HCT116 (cell line): ENCODE measurements around the gene PLEKHM3. TPM values are rescaled to one million over a fixed set of nuclear protein-coding genes. Genes with fewer than 3 reads are reported as not detected.
"Not testable (repeated sequence)": the region's sequence is repeated elsewhere in the genome, so short reads cannot be mapped to it uniquely, and the experiment has no call there.

Experiments
- ATAC-seq: fragments of 200-7000 bp; cut with Tn5 transposase; 2 replicates; pipeline ENCODE4 v1.9.1; 2020; ENCODE audit warnings: mild to moderate bottlenecking, moderate library complexity
- BruUV-seq: library from RNA; stranded (reverse); fragments of 400-500 nt; replicated peaks from 2 replicates; lab custom pipeline; 2021; lab: Mats Ljungman, UMichigan
- CTCF ChIA-PET: fragments of 300-600 bp; sonication (Branson Sonifier 250); formaldehyde crosslinking; loops from one replicate; lab custom pipeline; 2021; ENCODE audit warnings: antibody characterized with exemption; lab: Charles Lee
- POLR2A ChIA-PET: fragments of 300-600, 350-600 bp; sonication (Branson Sonifier 250); formaldehyde crosslinking; loops from one replicate; lab custom pipeline; 2021; ENCODE audit warnings: antibody characterized with exemption; lab: Charles Lee
- RAD21 ChIA-PET, 2 experiments: fragments of 300-600 bp; sonication (Branson Sonifier 250); formaldehyde crosslinking; loops; one replicate each; lab custom pipeline; 2023; ENCODE audit warnings: low total read pairs in 2 of 2; ENCODE audit not compliant: uncharacterized antibody in 2 of 2, unreplicated experiment in 2 of 2, low non-redundant PET in 1 of 2; lab: Charles Lee
- DNase-seq: peaks from one replicate; pipeline ENCODE4 v3.0.0-alpha.2; 2010; ENCODE audit warnings: low read depth, low spot score
- H2AFZ ChIP-seq: fragments of 200-600 bp; shearing (Covaris generic), sonication (generic); 2 replicates; pipeline ENCODE4 v1.6.1; 2017; ENCODE audit warnings: low read depth, mixed run types, mixed read lengths, antibody characterized with exemption, low read length; ENCODE audit not compliant: poor library complexity, severe bottlenecking
- H3K27ac ChIP-seq: 2 replicates; pipeline ENCODE4 v1.5.1; 2012; ENCODE audit warnings: low read depth, low read length
- H3K27me3 ChIP-seq: fragments of 200-600 bp; sonication (generic); 2 replicates; pipeline ENCODE4 v1.6.1; 2016; ENCODE audit warnings: mixed run types, low read length, mixed read lengths; ENCODE audit not compliant: insufficient read depth
- H3K36me3 ChIP-seq, 2 experiments: fragments of 200-500 bp in 1 of 2; fragments of 200-600 bp in 1 of 2; sonication (Bioruptor generic) in 1 of 2; sonication (generic) in 1 of 2; 2 replicates each; pipeline versions ENCODE4 v1.5.1 to v1.6.1; 2014 to 2016; ENCODE audit warnings: low read length in 2 of 2, inconsistent platforms in 1 of 2, mixed read lengths in 1 of 2, mixed run types in 1 of 2; ENCODE audit not compliant: insufficient read depth in 2 of 2, control insufficient read depth in 1 of 2
- H3K4me1 ChIP-seq, 2 experiments: fragments of 200-600 bp in 1 of 2; sonication (generic) in 1 of 2; 2 replicates each; pipeline versions ENCODE4 v1.5.1 to v1.6.1; 2012 to 2017; ENCODE audit warnings: low read length in 2 of 2, inconsistent platforms in 1 of 2, mild to moderate bottlenecking in 1 of 2, mixed read lengths in 1 of 2, mixed run types in 1 of 2, moderate library complexity in 1 of 2; ENCODE audit not compliant: insufficient read depth in 2 of 2, control insufficient read depth in 1 of 2
- H3K4me2 ChIP-seq: fragments of 200-600 bp; sonication (generic); 2 replicates; pipeline ENCODE4 v1.6.1; 2017; ENCODE audit warnings: mixed run types, low read length, mixed read lengths
- H3K4me3 ChIP-seq, 2 experiments: fragments of 200-600 bp in 1 of 2; sonication (generic) in 1 of 2; replicated peaks in 1 of 2; 2 replicates each; pipeline ENCODE4 v1.5.1; 2011 to 2016; ENCODE audit warnings: low read length in 2 of 2, control low read depth in 1 of 2, low read depth in 1 of 2, mild to moderate bottlenecking in 1 of 2, mixed read lengths in 1 of 2, mixed run types in 1 of 2
- H3K79me2 ChIP-seq: fragments of 200-600 bp; sonication (generic); 2 replicates; pipeline ENCODE4 v1.6.1; 2017; ENCODE audit warnings: mild to moderate bottlenecking, mixed run types, low read length, moderate library complexity, mixed read lengths; ENCODE audit not compliant: insufficient read depth
- H3K9ac ChIP-seq: fragments of 200-600 bp; sonication (generic); 2 replicates; pipeline ENCODE4 v1.6.1; 2016; ENCODE audit warnings: low read length, mixed read lengths
- H3K9me2 ChIP-seq: fragments of 200-600 bp; sonication (generic), shearing (Covaris generic); 2 replicates; pipeline ENCODE4 v1.6.1; 2017; ENCODE audit warnings: mixed run types, mild to moderate bottlenecking, moderate library complexity; ENCODE audit not compliant: insufficient read depth
- H3K9me3 ChIP-seq, 2 experiments: fragments of 200-500 bp in 1 of 2; fragments of 200-600 bp in 1 of 2; sonication (Bioruptor generic) in 1 of 2; sonication (generic) in 1 of 2; 2 replicates each; pipeline ENCODE4 v1.6.1; 2014 to 2017; ENCODE audit warnings: low read length in 2 of 2, mixed read lengths in 2 of 2, inconsistent platforms in 1 of 2, low read depth in 1 of 2, mild to moderate bottlenecking in 1 of 2, mixed run types in 1 of 2, moderate library complexity in 1 of 2; ENCODE audit not compliant: control insufficient read depth in 1 of 2, insufficient read depth in 1 of 2
- H4K20me1 ChIP-seq: fragments of 200-600 bp; sonication (generic), shearing (Covaris generic); 2 replicates; pipeline ENCODE4 v1.6.1; 2017; ENCODE audit warnings: mixed run types, mild to moderate bottlenecking, moderate library complexity; ENCODE audit not compliant: insufficient read depth
- ATF3 ChIP-seq: IDR thresholded peaks from 2 replicates; pipeline ENCODE4 v1.6.1; 2012
- CBX3 ChIP-seq: IDR thresholded peaks from 2 replicates; pipeline ENCODE4 v1.6.1; 2012; ENCODE audit warnings: low read depth
- CEBPB ChIP-seq: IDR thresholded peaks from 2 replicates; pipeline ENCODE4 v1.6.1; 2012; ENCODE audit warnings: low read depth
- CTCF ChIP-seq, 3 experiments: fragments of 200-600 bp in 1 of 3; sonication (generic) in 1 of 3; IDR thresholded peaks in 2 of 3; conservative IDR thresholded peaks in 1 of 3; 2 replicates each; pipeline ENCODE4 v1.5.1; 2012 to 2017; ENCODE audit warnings: low read depth in 2 of 3, low read length in 2 of 3, antibody characterized with exemption in 1 of 3, borderline replicate concordance in 1 of 3, control low read depth in 1 of 3, mild to moderate bottlenecking in 1 of 3, mixed read lengths in 1 of 3, mixed run types in 1 of 3, moderate library complexity in 1 of 3; ENCODE audit not compliant: insufficient read depth in 1 of 3
- EGR1 ChIP-seq: IDR thresholded peaks from 2 replicates; pipeline ENCODE4 v1.6.1; 2012; ENCODE audit warnings: low read depth
- ELF1 ChIP-seq: IDR thresholded peaks from 2 replicates; pipeline ENCODE4 v1.6.1; 2012; ENCODE audit warnings: low read depth, borderline replicate concordance
- EZH2 ChIP-seq: fragments of 200-600 bp; sonication (generic); IDR thresholded peaks from 2 replicates; pipeline ENCODE4 v1.6.1; 2017; ENCODE audit warnings: antibody characterized with exemption, mixed run types
- EZH2phosphoT487 ChIP-seq: fragments of 200-600 bp; IDR thresholded peaks from 2 replicates; pipeline ENCODE4 v1.6.1; 2018; ENCODE audit warnings: antibody characterized with exemption, borderline replicate concordance
- POLR2AphosphoS5 ChIP-seq: IDR thresholded peaks from 2 replicates; pipeline ENCODE4 v1.6.1; 2011; ENCODE audit warnings: mild to moderate bottlenecking, low read depth, low read length, moderate library complexity
- RAD21 ChIP-seq: IDR thresholded peaks from 2 replicates; pipeline ENCODE4 v1.6.1; 2012; ENCODE audit warnings: low read depth, mild to moderate bottlenecking
- SIN3A ChIP-seq: IDR thresholded peaks from 2 replicates; pipeline ENCODE4 v1.6.1; 2012; ENCODE audit warnings: low read depth
- SP1 ChIP-seq: IDR thresholded peaks from 2 replicates; pipeline ENCODE4 v1.6.1; 2012; ENCODE audit warnings: low read depth
- TCF7L2 ChIP-seq: IDR thresholded peaks from 2 replicates; pipeline ENCODE4 v1.7.0; 2011; ENCODE audit warnings: borderline replicate concordance, inconsistent platforms; ENCODE audit not compliant: insufficient read depth, insufficient read length; ENCODE audit errors: extremely low read depth
- YY1 ChIP-seq: IDR thresholded peaks from 2 replicates; pipeline ENCODE4 v1.6.1; 2011; ENCODE audit warnings: low read length, low read depth, moderate library complexity, mild to moderate bottlenecking; ENCODE audit not compliant: insufficient replicate concordance; ENCODE audit errors: extremely low read depth
- ZNF274 ChIP-seq: fragments of 200-500 bp; sonication (Bioruptor generic); IDR thresholded peaks from 2 replicates; pipeline ENCODE4 v1.6.1; 2014; ENCODE audit warnings: mild to moderate bottlenecking, low read depth, low read length, inconsistent platforms
- intact Hi-C: fragments of 100-400 bp; cut with micrococcal nuclease; formaldehyde crosslinking; loops from 2 replicates; pipeline ENCODE4 v1.10.0; 2022
- total RNA-seq: library from RNA; stranded (reverse); gene quantifications from one replicate; pipeline ENCODE4 v1.2.1, GENCODE V29; 2021; ENCODE audit not compliant: unreplicated experiment

The PLEKHM3 gene
- total RNA-seq, 1 experiment from 2014 or later: 6.3 TPM

- DNase-seq, H3K27me3 ChIP-seq, H3K9me2 ChIP-seq, H3K27ac ChIP-seq, H3K36me3 ChIP-seq, intact Hi-C loops, H3K79me2 ChIP-seq, BruUV-seq, H3K9me3 ChIP-seq, H3K9ac ChIP-seq, H3K4me3 ChIP-seq, CTCF ChIA-PET, H4K20me1 ChIP-seq: not testable (repeated sequence)
- H3K4me2 ChIP-seq: peak overlapping the region; percentile 78
- peaks cover 24 to 48% of the 10 kb centered on the region in 2 experiments for H3K4me1 ChIP-seq
- TF ChIP-seq CBX3: 0 out of 2 replicates have a peak, but pooled peaks have one; percentile 14
- H2AFZ ChIP-seq: peak overlapping the region; percentile 97
- ChIA-PET RAD21 (interaction anchor here in 1 of 2 experiments (1.4 kb wide), 1 partner anchor 8 kb away, joined by 3 read pairs; no protein-coding TSS in a partner anchor), POLR2A (interaction anchor here (1.3 kb wide), 1 partner anchor 10 kb away, joined by 4 read pairs; no protein-coding TSS in a partner anchor)
- peak; percentile 19 for ATAC-seq
These were observed 213.7 kb downstream of the PLEKHM3 start for GRCh38 chr2:207811658-207812057.

GRCh38 chr2:207810200-207810788 lies 215.0 kb downstream of the PLEKHM3 start:
- CTCF ChIA-PET: interaction anchor here (1.3 kb wide), 1 partner anchor 18 kb away, joined by 3 read pairs; no protein-coding TSS in a partner anchor
- TF ChIP-seq ATF3 (no peak), CTCF (IDR thresholded peaks at IDR 0.05 in 2 of 3, conservative IDR thresholded peaks at IDR 0.05 in 1 of 3; ENCODE audit: borderline replicate concordance in 1 of 3, insufficient read depth in 1 of 3, low read depth in 2 of 3, low read length in 2 of 3) (no peak), ELF1 (no peak), CBX3 (no peak), EGR1 (no peak), RAD21 (no peak), TCF7L2 (no peak), ZNF274 (no peak), SIN3A (no peak), CEBPB (no peak), YY1 (no peak), SP1 (no peak), EZH2 (no peak), EZH2phosphoT487 (no peak), POLR2AphosphoS5 (no peak)

More at GRCh38 chr2:207810200-207810788, 215.0 kb downstream of the PLEKHM3 start:
- no TSS peak for BruUV-seq
- no peaks in the 10 kb centered on the region for H3K27me3 ChIP-seq
- peak overlapping the region; percentile 78 for H3K4me2 ChIP-seq
- peak overlapping the region; percentile 97 for H2AFZ ChIP-seq
- H4K20me1 ChIP-seq: no peaks in the 10 kb centered on the region
- H3K9me2 ChIP-seq: no peaks in the 10 kb centered on the region
- H3K4me3 ChIP-seq: peak overlapping the region in 1 of 2 experiments; percentile 45; a peak in 3 of 4 replicates
- ChIA-PET POLR2A (interaction anchor here (0.7 to 1.3 kb wide), 2 partner anchors 12 to 14 kb away, joined by 3 to 4 read pairs; no protein-coding TSS in a partner anchor), RAD21 (interaction anchor here in 1 of 2 experiments (1.4 kb wide), 1 partner anchor 9 kb away, joined by 3 read pairs; no protein-coding TSS in a partner anchor)
- peak overlapping the region; percentile 39 for H3K27ac ChIP-seq
- H3K4me1 ChIP-seq: peaks cover 37 to 61% of the 10 kb centered on the region in 2 experiments
- no peaks in the 10 kb centered on the region for H3K9me3 ChIP-seq
- H3K36me3 ChIP-seq: no peaks in the 10 kb centered on the region
- H3K9ac ChIP-seq: peak overlapping the region; percentile 43
- ATAC-seq: peak; percentile 20; the same call in 1 of the 2 replicates
- intact Hi-C loops: no loop called here
- no peak for DNase-seq
- H3K79me2 ChIP-seq: no peaks in the 10 kb centered on the region
